Right hindlimb (tissue), 1 donor: ENCODE measurements around the gene FAM25G.
"Not testable (repeated sequence)": the region's sequence is repeated elsewhere in the genome, so short reads cannot be mapped to it uniquely, and the experiment has no call there.

Source experiments
- DNase-seq: peaks from one replicate; pipeline ENCODE4 v3.0.0-alpha.2; 2018

FAM25G gene

DNA sequence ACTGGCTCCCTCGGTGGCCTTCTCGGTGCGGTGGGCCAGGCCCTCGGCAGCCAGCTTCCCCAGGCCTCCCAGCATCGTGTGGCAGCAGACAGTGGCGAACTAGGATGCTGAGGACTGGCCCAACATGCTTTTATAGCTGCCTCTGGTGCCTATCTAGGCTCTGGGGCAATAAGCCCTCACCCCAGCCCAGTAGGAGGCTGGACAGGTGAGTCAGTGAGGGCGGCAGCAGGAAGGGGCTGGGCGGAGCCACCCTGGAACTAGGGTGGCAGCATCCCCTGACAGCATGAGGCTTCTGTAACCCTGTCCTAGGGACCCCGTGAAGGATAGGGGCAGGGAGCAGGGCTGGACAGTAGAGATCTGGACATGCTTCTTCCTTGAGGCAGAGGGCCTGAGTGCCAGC is at the start of gene FAM25G:
Gene FAM25G, minus strand, starts transcription at position 101 of the 400 bp plus-strand sequence. Its CDS starts 26 bp downstream, at position 75.
- DNase-seq, result not testable (repeated sequence)

DNA sequence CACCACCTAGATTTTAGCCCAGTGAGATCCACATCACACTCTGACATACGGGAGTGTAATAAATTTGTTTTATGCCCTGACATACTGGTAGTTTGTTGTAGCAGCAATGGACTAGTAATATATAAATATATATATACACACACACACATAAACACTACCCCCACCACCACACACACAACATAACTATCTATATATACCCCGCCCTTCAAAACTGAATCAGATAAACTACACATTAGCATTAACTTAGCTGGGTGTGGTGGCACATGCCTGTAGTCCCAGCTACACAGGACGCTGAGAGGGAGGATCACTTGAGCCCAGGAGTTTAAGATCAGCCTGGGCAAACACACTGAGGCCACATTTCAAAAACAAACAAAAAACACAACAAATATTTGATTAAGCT is 44.9 kb upstream of the FAM25G start:
- DNase-seq, result not testable (repeated sequence)

DNA sequence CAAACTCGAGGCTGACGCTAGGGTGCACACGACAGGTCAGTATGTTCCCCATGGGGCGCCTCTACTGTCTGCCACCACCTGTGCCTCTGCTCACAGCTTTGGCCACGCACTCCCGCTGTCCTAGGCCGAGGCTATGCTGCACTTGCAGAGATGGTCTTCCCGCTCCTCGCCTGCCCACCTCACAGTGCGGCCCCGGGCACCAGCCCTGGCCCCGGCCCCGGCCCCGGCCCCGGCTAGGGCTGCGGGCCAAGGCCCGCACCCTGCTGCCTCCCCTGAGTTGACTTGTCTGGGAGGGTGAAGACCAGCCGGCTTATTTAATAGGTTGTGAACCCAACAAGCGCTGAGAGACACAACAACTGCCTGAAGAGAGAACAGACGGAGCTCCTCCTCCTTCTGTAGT is 32.0 kb upstream of the FAM25G start, which contains the start of gene AGAP9:
Gene AGAP9, minus strand, starts transcription at position 164 of the 400 bp plus-strand sequence. Its CDS starts 112 bp downstream, at position 52.
- DNase-seq, result not testable (repeated sequence)

DNA sequence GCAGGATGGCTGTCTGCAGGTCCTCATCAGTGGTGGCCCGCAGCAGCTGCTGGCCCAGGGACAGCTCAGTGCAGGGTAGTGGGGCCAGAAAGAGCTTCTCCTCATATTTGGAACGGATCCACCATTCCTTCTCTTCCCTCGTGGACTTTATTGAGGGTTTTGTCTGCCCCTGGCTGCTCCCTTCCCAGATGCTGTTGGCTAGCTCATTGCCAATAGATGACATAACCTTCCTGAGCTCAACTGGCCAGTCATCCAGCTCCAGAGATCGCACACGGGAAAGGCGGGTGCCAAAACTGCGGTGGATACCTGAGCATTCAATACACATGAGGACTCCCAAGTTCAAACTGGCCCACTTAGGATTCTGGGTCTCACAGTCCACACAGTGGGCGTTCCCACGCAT is 10.8 kb upstream of the FAM25G start:
- DNase-seq, result peak; percentile 11

DNA sequence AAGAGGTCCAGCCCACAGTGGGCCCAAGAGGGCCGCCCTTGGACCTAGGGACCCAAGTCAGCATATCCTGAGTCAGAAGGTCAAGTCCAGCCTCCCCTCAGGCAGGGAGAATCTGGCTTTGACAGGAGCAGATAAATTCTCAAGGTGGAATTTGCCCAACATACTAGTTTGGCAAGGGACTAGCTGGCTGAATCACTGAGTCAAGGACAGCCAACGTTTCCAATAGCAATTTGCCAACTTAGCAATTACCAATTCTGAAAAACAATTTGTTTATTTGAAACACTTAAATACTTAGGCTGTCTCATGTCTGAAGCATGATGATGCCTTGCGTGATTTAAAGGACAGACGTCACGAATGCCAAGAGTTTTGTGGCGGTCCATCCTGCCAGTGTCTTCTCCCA is 2.7 kb upstream of the FAM25G start:
- DNase-seq, result not testable (repeated sequence)

DNA sequence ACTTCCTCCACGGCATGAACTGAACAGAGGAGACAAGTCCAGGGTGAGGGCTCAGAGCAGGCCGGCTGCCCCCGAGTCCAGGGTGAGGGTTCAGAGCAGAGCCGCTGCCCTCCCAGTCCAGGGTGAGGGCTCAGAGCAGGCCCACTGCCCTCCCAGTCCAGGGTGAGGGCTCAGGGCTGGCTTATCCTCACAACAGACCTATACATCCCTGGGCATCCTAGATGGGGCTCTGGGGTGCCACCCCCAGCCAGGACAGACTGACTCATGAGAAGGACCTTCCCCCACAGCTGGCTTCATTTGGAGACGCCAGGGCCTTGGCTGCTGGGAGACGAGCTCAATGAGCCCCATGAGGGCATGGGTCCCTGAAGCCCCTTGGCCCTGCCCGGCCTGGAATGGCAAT is 1.9 kb downstream of the FAM25G start:
- DNase-seq, result not testable (repeated sequence)

DNA sequence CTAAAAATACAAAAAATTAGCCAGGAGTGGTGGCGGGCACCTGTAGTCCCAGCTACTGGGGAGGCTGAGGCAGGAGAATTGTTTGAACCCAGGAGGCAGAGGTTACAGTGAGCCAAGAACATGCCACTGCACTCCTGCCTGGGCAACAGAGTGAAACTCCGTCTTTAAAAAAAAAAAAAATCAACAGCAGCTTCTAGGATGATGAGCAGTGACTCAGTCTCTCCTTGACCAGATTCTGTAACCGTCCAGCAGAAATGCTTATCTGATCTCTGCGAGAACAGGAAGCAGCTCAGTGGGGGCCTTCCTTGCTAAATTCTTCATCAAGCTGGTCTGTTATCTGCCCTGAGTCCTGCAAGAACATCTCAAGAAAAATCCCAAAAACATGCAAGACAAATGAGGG is 5.6 kb downstream of the FAM25G start:
- DNase-seq, result not testable (repeated sequence)

DNA sequence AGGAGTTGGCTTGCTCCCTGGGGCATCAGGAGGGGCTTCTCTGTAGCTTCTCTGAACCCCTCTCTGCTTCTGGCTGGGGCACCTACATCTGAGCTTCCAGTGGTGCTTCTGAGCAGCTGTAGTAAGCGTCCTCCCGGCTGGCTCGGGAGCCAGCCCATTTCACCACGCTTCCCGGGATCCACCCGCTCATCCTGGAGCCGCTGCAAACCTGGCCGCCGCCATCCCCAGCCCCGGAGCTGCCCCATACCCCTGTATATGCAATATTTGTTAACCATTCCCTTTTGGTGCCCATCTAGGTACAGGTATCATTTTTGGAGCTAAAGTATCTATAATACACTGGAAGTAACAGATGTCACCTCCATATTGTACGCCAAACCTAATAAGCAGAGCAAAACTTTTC is 6.7 kb downstream of the FAM25G start:
- DNase-seq, result not testable (repeated sequence)

DNA sequence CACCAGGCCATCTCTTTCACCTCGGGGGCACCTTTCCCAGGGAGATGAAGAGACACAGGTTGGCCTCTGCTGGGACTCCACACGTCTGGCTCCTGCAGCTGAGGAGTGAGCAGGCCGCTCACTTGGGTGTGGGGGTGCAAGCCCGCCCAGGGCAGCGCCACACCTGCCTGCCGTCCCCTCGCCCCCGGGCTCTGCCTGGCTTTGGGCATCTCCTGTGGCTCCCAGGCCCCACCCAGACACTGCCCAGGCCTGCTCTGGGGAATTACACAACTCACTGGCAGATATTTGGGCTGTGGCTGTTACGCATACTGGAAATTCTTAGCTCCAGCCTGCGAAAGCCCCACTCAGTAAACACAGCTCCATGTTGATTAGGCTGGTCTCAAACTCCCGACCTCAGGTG is 7.6 kb downstream of the FAM25G start, which contains the start of gene ANXA8:
Gene ANXA8, minus strand, starts transcription at position 193 of the 400 bp plus-strand sequence. Its CDS starts 182 bp downstream, at position 11.
- not testable (repeated sequence) for DNase-seq

DNA sequence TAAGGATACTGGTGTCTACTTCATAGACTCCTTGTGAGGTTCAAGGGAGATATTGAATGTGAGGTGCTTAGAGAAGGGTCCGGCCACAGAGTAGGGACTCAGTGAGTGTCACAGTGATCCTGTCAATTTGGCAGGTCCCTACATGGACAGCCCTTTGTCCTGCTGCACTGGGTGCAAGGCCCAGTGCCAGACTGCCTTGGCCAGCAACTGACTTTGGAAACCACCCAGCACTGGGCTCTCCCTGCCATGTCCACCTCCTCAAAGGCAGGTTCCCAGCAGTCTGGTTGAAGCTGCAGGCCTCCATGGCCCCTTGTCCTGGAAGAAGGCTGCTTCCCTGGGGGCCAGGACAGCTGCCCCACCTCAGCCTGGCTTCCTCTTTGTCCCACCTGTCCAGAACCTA is 9.1 kb downstream of the FAM25G start:
- not testable (repeated sequence) for DNase-seq

DNA sequence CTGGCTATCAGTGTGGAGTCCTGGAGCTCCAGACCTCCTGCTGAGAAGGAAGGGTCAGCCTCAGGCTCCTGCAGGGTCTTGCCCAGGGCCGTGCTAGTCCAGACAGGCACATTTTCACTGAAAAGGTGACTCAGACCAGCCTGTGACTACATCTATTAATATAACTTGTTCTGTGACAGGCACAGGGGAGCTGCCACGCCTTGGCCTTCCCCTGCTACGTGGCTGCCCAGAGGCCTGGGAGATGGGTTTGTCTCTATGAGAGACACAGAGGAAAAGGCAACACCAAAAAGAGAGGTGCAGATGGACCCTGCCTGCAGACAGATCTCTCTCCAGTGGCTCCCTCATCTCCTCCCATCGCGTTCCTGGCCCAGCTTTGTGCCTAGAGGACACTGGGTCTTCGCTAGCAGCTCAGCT is 9.7 kb downstream of the FAM25G start:
- peak; percentile 3 for DNase-seq

DNA sequence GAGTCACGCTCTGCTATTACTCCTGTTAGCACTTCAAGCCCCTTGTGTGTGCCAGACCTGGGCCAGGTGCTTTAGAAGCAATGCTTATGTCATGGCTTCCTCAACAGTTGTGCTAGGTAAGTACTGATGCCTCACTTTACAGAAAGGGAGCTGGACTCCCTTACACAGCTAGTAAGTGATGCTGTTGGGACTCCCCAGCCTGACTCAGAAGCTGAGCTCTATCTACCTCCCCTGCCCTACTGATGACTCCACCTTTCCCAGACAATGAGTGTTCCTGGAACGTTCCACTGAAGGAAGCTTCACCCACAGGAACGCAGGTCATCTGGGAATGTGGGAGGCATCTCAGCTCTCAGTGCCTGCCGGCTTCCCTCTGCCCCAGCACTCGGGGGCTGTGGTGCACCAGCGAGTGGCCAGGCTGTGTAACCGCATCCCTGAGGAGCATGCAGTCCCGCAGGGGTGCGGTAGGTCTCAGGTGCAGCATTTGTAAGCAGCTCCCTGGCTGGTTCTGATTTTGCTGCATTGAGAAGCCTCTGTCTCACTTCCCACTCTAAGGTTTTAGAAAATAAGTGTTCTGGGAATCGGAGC is 10.2 kb downstream of the FAM25G start:
- not testable (repeated sequence) for DNase-seq

DNA sequence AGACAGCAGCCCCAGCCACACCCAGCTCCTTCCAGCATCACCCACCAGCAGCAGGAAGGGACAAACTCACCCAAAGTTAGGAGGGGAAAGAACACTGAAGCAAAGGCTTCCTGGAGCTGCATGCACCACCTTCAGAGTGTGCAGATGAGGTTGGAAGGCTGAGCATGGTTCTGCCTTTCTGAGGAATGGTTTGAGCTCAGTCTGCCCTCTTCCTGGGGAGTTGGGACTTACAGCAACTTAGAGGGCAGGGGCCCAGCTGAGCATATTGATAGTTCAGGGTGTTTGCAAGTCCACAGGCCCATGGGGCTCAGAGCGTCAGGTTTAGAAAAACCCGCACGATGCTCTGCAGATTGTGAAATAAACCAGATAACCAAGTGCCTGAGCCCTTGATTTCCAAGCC is 11.4 kb downstream of the FAM25G start:
- not testable (repeated sequence) for DNase-seq

DNA sequence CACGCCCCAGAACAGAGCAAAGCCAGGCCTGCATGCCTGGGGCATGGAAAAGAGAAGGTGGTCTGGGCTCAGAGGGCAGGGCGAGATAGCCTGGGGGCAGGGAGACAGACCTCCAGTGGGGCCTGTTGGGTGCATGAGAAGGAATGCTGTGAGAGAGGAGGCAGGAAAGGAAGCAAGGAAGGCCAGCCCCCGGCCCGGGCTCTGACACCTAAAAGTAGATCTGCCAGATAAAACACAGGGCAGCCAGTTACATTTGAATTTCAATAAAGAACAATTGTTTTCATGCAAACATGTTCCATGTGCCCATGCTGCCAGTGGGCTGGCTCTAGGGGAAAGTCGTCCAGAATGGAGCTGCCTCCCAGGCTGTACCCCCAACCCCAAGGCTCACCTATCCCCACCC is 13.4 kb downstream of the FAM25G start:
- DNase-seq, result peak; percentile 0

DNA sequence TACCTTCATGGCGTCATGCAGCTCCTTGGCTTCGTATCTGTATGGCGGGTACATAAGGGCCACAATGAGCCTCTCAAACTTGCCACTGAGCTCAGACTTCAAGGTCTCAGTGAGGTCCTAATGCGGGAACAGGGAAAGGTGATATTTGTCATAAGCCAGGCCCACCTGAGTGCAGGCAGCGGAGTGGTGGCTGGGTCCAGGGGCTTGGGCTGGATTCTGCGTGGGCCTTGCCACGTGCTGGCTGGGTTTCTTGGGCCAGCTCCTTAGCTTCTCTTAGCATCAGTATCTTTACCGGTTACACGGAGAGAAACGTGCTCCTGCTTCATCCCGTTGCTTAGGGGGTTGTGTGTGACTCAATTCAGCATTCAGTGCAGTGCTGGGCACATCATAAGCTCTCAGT is 14.4 kb downstream of the FAM25G start:
- not testable (repeated sequence) for DNase-seq

DNA sequence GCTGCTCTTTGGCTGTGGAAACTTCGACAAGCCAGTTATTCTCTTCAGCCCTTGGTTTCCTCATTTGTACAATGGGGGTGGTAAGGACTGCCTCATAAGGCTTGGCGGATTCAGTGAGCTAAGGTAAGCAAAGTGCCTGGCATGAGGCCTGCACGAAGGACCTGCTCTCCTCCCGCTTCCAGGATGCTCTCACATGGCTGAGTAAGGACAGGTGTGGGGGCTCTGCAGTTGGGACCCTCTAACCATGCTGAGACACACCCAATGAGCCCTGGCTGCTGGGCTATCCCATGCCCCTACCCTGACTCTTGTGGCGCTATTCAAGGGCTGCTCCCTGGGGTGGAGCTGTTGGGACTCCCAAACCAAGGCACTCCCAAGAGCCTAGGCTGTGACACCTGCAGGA is 16.4 kb downstream of the FAM25G start:
- peak; percentile 3 for DNase-seq

DNA sequence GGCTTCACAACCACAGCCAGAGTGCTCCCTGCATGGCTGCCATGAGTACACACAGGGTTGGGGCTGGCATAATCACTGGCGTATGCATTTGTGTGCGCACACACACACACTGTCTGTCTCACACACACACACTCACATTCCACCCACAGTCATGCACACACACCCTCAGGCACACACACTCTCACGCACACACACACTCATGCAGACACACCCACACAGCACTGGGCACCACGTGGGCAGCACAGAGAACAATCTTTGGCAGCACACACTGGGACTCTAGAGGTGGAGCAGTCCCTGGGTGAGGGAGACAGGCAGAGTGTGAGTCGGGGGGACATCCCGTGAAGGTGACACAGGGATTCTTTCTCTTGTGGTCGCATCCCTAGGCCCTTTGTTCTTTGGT is 18.0 kb downstream of the FAM25G start:
- not testable (repeated sequence) for DNase-seq

DNA sequence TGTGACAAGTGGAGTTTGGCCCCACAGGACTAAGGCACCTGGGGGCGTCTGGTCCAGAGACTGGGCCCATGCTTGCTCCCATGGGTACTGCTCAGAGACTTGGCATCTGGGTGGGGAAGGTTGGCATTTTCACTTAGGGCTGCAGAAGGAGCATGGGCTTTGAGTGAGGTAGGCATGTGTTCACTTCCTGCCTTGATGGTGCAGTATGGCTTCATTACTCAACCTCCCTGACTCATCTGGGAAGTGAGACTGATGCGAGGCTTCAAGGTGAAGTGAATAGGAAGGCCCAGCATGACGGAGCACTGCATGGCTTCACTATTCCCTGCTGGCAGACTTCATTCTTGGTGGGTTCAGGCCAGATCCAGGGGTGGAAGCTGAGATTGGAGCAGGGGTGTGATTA is 18.9 kb downstream of the FAM25G start:
- DNase-seq, result not testable (repeated sequence)

DNA sequence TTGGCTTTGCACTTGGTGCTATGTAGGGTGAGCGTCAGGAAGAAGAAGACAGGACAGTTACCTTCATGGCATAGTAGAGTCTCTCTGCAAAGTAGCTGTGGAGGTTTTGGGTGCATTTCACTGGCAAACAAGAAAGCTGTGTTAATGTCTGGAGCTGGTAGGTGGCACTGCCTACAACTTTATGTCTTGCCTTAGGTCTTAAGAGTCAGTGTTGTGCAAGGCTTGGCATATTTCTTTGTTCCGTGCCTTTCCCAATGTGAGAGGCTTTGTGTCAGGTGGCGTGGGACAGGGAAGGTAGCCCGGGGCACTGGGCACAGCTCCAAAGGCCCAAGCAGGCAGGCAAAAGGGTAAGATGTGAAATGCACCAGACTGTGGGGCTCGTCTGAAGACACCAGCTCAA is 19.4 kb downstream of the FAM25G start:
- not testable (repeated sequence) for DNase-seq

DNA sequence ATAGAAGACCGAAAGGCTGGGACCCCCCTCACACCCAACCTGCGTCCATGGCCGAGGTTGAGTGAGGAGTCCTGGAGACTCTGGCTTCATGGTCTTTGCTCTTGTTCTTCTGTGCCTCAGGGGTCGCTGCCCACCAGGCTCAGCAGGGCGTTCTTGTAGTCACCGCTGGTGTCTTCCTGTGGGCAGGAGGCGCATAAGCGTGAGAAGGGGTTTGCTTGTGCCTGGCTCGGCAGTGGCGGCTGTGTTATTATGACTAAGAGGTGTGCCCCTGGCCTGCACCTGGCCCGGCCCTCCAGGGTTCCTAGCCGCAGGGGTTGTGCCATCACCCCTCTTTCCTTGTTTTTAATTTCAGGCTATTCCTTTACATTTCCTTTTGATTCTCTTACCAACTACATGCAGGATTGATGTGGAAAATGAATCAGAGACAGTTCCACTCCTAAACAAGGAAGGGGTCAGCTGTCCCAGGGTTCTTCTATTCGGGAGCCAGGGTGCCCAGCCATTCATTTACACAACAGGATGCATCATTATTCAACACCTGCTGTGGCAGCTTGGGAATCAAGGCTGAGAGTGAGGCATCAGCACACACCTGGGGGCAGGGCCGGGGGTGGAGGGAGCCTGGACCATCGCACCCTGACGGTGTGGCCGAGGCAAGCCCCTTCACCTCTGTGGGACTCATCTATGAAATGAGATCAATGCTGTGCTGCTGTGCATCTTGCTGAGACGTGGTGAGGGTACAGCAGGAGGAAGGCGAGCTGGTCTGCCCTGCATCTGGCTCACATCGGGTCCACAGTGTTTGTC is 22.6 kb downstream of the FAM25G start:
- DNase-seq, result peak; percentile 1

DNA sequence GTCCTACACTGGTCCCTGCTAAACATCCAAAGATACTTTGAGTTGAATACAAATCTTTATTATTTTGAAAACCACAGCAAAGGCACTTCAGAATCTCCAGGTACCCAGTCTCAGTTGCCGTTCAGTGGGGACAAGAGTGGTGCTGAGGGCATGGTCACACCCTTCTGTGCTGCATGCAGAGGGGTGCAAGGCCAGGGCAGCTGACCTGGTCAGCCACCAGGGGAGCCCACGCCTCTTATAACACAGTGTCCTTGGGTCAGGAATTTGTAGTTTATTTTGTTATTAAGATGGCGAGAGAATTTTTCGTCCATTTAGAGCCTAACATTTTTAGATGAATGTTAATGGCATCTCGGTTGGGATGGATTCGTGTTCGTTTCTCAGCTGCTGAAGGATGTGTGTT is 23.5 kb downstream of the FAM25G start:
- DNase-seq, result not testable (repeated sequence)

DNA sequence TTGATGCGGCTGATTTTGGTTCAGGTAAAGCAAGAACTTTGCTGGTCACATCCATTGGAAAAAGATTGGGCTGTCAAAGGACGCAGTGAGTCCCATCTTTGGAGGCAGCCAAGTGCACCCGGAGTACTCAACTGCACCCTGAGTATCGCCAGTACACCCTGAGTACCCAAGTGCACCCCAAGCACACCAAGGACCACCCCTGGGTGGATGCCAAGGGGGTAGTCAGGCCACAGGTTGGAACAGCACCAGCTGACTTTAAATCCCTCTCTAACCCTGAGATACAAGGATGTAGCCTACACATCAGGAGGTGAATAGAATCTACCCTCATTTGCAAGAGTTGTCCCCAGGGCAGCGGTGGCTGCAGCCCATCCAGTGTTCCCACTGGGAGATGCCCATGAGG is 24.0 kb downstream of the FAM25G start:
- not testable (repeated sequence) for DNase-seq

DNA sequence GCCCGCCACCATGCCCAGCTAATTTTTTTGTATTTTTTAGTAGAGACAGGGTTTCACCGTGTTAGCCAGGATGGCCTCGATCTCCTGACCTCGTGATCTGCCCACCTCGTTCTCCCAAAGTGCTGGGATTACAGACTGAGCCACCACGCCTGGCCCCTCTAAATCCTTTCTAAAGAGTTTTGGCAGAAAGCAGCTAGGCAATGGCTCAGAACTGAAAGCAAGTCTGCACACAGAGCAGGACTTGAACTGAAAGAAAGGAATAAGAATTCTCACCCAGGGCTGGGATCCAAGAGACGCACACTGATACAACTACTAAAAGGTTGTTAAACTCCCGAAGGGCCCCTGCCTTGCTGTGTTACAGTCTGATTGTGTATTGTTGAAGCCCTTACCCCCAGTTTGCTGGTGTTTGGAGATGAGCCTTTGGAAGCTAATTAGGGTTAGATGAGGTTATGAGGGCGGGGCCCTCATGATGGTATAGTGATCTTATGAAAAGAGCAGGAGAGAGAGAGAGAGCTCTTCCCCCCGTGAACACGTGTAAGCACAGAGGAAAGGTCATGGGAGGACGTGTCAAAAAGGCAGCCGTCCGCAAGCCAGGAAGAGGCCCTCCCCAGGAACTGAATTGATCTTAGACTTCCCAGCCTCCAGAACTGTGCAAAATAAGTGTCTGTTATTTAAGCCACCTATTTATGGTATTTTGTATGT is 26.1 kb downstream of the FAM25G start:
- DNase-seq, result peak; percentile 27
